HG02981 (cell line): ENCODE measurements around the gene PSMB5.

ENCODE experiments used
- ATAC-seq: cut with Tn5 transposase; IDR thresholded peaks from one replicate; pipeline ENCODE4 v1.9.1; 2021; ENCODE audit warnings: mild to moderate bottlenecking, moderate library complexity; ENCODE audit not compliant: unreplicated experiment

The PSMB5 gene

DNA sequence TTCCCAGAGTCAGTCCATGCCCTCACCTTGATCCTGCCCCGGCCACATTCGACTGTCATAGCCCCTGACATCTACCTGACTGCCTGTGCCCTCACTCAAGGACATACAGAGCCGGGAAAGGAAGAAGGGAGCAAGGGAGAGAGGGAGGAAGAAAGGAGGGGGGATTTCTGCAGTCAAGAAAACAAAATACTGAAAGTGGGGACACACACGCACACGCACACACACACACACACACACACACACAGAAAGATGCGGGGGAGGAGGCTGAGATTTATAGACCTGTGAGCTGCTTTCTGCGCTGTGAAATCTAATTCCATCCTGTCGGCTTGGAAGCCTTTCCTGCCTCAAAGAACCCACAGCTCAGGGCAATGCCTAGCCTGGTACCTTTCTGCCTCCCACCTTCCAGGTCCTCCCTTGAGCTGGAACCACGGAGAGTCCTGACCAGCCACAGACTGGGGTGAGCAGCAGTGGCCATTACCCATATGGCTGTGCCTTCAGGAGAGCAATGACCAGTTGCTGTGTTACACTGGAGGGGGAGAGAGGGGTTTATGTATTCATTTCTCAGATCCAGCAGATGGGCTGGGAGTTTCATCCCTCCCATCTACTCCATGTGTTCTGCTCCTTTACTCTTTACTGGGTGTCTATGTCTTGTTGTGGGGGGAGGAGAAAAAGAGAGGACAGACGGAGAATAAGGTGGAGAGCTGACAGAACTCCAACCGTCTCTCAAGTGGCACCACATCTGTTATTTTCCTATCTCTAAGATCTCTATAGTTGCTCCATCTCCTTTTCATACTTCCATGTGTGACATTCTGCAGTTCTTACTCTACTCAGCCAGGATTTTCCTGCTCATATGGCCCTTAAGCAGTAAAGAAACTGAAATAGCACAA is 37.7 kb downstream of the PSMB5 start:
- no peak for ATAC-seq

DNA sequence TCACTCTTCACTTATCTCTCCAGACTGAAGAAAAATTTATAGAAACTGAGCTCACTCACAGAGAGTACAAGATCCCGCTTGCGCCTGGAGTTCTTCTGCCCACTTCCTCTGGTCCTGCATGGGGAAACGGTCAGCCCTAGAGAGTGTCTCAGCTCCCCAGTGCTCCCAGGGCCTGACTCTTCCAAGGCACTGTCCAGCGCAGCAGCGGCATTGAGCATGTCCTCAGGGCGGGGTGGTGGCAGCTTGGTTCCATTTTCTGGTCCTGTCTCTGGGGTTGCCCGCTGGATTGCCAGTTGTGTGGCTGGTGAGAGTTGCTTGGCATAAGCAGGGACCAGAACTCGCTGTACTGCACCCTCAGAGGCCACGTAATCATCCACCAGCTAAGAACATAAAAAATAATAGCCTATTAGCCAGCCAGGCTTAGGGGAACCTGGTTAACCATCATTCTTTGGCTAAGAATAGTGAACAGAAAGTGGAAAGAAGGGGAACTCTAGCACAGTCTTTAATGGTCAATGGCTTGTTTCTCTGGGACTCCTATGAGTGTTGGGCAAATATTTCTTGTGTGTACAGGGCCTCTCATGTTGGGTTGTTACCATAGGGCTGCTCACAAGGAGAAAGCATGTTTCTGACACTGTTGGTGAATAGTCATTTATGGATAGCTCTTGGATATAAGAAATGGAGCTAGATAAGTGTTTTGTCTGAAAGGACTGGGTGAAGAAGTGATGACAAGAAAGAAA is 38.6 kb downstream of the PSMB5 start:
- no peak for ATAC-seq

DNA sequence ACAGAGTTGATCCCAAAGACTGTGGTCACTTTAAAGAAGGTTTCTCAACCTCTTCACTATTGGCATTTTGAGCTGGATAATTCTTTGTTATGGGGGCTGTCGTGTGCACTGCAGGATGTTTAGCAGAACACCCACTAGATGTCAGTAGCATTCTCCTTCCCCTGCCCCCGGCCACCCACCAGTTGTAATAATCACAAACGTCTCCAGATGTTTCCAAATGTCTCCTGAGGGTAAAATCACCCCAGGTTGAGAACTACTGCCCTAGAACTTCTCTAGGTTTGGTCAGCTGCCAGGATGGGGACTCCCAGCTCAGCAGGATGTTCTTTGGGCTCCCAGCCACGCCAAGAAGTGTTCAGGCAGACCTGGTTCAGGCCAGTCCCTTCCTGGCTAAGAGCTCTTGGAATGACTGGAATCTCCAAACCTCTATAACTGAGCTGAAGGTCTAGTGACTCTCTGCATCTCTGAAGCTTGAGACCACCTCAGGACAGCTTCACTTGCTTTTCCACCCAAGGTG is 39.9 kb downstream of the PSMB5 start:
- no peak for ATAC-seq

DNA sequence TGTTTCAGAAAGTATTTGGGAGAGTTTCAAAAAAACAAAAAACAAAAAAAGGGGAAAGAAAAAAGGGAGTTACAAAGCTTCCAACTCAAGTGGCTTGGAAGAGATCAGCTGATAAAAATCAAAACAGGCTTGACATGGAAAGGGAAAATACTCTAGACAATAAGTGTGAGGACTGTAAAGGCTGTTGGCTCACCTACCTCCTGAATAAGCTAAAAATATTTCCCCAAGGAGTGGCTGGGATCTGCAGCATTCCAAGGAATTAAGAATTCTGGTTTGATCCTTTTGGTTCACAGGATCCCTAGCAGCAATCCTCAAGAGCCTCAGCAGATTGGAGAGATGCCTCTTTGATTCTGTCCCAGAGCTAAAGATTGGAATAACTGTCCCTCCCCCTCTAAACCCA is 41.2 kb downstream of the PSMB5 start:
- no peak for ATAC-seq

DNA sequence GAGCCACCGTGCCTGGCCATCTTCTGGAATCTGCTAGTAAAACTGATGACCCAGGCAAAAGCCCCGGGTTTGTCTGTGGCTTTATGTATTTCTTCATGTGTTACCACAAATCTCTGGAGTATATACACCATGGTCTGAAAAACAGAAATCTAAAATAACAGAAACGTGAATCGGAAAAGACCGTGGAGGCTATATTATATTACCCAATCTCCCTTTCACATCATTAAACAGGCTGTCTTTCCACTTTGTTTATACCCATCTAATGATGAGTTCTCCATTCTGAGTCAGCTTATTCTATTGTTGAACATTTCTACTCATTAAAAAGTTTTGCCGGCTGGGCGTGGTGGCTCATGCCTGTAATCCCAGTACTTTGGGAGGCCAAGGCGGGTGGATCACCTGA is 42.8 kb downstream of the PSMB5 start:
- ATAC-seq = no peak

DNA sequence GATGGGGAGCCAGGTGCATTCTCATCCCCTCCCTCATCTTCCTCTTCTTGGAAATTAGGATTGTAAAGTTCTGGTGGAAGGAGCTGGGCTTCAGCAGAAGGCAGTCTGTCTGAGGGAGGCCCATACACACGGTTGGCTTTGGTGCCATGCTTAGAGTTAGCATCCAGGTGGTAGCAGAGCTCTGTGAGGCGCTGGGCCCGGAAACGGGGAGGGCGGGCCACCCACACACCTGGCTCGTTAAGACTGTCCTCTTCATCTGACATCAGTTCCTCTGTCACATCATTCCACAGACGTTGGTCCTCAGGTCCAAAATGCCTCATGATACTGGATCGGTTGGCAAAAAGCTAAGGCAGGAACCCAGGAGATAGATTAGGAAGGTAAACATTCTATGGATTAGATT is 47.4 kb downstream of the PSMB5 start:
- no peak for ATAC-seq

DNA sequence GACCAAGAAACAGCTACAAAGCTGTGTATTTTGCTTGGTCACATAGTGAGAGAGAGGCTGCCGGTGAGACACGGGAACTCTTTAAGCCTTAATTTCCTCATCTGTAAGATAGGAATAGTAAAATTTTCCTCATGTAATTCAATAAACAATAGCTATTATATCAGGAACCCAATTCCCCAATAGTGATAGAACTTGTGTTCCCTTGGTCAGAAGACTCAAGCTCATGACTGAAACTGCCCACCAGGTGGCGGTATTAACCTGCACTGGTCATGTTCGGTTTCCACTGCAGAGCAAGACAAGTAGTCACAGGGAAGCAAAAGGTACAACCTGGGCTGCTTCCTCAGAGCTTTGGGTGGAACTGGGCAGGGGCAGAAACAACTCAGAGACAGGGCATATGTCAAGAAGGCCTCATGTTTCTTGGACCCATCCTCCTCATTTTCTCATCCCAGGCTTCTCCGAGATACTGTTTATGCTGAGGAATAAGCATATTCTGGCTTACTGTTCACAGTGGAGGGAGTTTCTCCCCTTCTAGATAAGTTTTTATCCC is 48.1 kb downstream of the PSMB5 start:
- no peak for ATAC-seq

DNA sequence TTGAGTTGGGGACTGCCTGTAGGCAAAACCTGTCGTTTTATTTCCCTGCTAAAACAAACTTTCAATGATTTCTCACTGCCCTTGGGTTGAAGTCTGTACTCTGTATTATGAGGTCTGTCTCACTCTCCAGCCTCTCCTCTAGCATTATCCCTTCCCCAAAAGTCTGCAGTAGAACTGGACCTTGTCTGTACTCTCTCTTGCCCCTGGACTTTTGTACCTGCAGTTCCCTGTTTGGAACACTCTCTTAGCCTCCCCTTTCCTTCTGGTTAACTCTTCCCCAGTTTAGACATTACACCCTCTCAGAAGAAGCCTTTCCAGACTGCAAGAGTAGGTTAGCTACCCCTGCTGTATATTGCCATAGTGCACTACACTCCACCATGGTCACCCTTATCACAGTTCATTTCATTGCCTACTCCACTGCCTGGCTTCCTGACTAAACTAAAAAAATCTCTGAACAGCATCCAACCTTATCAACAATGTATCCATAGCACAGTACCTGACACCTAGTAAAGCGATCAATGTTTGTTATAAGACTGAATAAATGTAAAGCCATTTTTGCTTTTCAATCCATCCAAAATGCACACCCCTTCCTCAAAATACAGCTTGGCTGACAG is 48.7 kb downstream of the PSMB5 start:
- no peak for ATAC-seq

DNA sequence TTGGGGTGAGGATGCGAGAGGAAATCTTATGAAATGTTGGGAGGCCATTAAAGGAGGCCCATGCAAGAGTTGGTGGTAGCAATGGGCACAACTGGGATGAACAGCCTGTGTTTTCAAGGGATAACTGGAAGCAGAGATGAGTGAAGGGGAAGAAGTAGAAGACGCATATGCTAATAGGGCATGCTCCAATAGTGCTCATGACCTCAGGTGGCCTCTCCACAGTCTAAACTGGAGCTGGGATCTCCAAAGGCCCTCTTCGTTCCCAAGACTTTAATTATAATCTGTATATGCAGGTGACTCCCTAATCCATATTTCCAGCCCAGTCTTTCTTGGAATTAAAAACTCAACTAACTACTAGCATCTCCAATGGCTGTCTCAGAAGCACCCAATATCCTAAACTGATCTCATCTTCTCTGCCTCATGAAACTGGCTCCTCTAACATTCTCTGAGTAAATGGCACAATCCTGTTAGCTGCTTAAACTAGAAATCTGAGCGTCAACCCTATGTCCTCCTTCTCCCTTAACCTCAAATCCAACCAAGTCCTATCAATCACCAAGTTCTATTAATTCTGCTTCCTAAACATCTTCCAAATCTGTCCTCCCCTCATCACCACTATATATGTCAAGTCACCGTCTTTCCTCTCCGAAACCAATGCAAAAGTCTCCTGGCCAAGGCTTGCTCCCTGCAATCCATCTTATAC is 49.6 kb downstream of the PSMB5 start:
- ATAC-seq = no peak

DNA sequence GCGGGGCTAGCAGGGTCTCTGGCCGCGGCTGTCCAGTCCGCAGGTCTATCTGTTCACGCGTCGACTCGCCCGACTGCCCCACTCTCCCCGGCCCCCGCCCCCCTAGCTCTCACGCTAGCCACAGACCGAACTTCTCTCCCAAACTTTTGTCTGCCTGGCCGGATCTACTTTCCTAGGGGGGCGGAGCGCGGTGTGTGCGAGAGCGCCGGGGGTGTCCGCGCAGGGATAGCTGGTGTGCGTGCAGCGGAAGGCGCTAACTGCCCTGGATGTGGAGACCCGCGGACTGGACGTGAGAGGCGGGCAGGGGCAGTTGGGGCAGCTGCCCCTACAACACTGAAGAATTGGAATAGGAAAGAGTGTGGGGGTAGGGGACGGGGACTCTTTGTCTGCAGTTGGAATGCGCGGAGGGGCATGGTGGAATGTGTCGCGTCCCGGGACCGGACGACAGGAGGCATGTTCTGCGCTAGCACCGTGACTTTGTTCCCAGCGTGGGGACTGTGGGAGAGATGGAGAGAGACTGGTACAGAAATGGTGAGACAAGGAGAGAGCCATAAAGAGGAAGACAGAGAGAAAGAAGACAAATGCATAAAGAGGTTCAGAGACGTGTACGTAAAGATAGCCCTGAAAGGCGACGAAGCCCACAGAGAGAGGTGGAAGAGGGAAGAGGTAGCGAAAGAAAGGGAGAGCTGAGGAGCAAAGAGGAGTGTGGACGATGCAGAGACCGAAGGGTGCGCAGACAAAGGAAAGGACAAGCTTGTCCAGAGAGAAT is 52.0 kb downstream of the PSMB5 start, which contains the start of gene AJUBA:
AJUBA (minus strand) TSS at position 75 of the 769 bp plus-strand sequence. CDS start 285 bp downstream, outside the sequence.
- ATAC-seq = no peak

DNA sequence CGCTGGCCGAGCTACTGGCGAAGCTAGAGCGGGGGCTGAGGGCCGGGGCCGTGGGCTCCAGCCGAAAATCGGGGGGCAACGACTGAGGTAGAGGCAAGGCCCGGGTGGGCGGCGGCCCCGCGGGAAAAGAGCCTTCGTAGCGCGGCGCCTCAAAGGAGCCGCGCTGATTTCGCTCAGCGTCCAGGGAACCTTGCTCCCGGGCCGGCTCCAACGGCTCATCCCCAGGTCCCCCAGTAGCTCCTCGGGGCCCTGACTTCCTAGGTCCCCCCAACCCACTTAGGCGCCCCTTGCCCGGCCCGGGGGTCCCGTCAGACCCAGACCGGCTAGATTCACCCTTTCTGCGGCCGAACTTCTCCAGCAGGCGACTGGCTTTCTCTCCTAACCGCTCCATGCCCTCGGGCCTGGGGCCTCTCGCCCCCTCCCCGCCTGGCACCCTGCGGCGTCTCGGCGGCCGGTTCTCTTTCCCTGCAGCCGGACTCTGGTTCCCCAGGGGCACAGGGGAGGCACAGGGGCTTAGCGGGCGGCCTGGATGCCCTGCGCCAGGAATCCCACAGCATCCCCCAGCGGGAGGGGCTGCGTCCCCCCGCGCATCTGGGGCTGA is 52.7 kb downstream of the PSMB5 start:
- no peak for ATAC-seq

DNA sequence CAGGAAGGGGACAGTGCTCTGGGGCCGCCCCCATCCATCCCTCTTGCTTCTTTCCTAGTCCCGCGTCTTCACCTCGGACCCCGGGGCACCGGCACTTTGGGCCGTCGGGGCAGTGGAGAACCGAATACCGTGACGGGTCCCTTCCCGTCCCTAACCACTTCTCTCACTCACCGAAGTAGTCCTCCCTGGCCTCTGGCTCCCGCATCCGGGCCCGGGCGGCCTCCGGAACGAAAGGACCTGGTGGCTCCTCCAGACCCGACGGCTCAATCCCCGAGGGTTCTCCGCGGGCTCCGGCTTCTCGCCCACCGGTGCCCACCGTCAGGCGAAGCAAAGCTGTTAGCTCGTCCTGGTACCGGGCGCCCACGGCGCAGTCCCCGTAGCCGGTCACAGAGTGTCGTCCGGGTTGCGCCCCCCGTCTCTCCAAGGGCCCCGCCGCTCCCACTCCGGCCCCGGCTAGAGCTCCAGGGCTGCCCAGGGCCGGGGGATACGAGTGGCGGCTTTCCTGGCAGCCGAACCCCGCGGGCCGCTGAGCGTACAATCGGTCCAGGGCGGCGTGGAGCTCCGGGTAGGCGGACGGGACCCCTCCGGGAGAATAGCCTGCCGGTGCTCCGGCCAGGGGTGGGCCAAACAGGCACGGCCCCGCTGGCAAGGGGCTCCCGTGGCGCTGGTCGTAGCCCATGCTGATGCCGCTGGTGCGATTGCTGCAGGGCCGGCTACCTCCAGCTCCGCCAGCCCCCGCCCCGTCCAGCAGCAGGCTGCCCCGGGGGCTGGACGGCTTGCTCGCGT is 53.4 kb downstream of the PSMB5 start:
- ATAC-seq = no peak

DNA sequence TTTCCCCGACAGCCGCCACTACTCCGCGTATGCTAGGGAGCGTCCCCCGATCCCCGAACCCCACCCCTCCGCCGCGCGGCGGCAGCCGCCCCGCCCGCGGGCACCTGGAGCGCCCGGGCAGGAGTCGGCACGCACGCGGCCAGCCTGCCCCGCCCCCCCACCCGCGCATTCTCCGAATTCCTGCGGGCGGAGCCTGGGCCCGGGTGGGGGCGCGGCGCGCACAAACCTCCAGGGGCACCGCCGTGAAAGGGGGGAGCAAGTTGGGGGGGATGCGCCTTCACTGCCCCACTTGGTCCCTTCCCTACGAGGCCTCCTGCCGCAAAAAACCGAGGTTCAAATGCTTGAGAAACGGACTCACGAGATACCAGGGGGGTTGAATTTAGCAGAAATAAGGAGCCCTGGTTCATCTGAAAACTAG is 54.0 kb downstream of the PSMB5 start:
- ATAC-seq = no peak

DNA sequence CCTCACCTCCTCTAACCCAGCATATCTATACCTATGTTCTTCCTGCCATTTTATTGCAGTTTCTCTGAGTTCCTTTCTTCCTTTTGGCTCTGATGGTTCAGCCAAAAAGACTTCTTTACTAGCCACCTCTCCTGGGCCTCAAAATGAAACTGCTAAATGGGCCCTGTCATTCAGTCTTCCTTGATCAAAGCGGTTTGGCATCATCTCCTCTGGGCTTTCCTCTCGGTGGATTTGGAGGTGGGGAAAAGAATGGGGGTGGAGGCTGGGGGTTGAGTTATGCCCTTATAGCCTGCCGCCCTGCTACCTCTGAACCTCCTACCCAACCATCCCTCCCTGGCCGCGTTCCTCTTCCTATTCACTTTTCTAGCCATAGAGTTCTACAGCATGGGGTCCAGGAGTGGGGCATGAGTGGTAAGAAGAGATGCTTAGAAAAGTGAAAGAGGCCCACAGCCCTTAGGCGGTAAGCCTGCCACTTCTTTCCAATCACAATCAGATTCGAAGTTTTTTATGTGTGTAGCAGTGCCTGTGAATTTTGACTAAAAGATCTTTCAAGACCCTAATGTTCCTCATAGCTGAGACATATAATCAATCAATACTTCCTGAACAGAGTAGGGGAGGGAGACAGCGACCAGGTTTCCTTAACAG is 54.8 kb downstream of the PSMB5 start:
- no peak for ATAC-seq

DNA sequence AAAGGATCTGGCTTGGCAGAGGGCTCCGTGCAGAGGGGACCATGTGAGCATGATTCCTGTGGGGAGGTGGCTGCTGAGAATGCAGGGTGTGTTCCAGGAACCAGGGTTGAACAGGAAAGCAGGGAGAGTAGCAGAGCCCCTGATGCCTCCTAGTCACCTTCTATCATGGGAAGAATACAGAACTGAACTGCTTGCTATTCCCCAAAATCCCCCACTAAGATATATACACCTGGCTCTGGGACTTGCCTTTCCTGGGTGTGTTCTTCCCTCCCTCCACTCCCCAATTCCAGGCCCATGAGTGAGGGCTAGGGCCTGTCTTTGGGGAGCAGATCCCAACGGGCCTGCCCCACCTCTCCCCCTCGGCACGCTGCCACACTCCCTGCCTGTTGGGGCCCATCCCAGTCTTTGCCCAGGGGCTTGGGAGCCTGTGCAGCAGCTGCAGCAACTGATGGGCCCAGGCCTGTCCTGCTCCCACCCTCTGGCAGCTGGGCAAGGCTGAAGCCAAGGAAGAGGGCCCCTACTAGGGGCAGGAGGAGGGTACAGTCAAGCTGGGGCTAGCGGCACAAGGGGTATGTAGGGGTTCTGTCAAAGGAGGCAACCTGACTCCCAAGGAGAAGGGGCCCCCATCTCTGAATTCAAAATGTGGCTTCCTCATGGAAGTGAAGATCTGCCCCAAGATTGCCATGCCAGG is 55.6 kb downstream of the PSMB5 start:
- ATAC-seq = no peak

DNA sequence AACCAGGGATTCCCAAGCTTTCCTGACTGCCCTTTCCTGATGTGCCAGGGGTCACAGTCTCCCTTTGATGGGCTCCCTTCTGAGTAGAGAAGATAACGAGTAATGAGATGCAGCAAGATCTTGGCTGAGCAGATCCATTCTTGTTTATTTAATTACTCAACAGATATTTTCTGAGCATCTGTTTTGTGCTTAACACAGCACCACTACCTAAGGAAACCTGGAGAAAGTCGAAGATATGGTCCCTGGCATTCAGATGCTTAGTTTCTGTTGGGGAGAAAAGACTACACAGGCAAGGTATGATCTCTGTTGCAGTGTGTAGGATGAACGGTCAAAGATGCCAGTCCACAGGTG is 56.2 kb downstream of the PSMB5 start:
- no peak for ATAC-seq

DNA sequence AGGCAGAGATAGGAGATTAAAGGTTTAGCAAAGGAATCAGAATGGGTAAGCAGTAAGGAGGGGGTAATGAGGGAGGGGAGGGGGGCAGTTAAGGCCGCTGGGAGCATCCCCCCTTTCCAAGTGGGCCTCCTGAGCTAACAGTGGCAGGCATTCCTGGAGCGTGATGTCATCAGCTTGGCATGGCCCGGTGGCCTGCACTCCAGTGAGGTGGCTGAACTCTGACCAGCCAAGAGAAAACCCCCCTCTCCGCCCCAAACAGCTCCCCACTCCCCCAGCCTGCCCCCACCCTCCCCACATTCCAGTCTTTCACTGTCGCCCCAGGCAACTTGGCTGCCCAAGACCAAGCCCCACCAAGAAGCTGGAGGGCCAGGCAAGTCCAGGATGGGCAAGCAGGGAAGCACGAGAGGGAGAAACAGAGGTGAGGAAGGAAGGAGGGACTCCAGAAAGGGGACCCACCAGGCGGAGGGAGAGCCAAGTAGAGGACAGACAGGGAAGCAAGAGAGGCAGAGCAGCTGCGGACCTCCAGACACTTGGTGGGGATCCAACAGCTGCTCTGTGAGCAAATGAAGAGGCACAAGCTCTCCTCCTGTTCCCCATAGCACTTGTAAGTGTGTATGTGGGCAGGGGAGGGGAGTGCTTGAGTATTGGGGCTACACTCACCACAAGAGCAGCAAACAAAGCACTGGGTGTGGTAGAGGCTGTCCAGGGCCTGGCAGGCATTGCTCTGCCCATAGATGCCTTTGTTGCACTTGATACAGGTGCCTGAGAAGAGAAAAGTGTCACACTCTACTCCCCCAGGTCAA is 56.8 kb downstream of the PSMB5 start:
- ATAC-seq = no peak
